ENCODE data around the gene SYNPO.

- TF ChIP-seq CTCF (optimal IDR thresholded peaks at IDR 0.05 in 1 of 3, IDR thresholded peaks at IDR 0.05 in 1 of 3, conservative IDR thresholded peaks at IDR 0.05 in 1 of 3; ENCODE audit: extremely low read depth in 1 of 3, insufficient read depth in 2 of 3, low read length in 3 of 3), result no peak
- TF ChIP-seq EZH2 (IDR thresholded peaks at IDR 0.05; ENCODE audit: low read length), result no peak
Measured at GRCh38 chr5:150626853-150627276, 13.6 kb upstream of the SYNPO start.
